Stimulated activated naive CD8-positive, alpha-beta T cell treated with anti-CD3 and anti-CD28 coated beads, Interleukin-15, Interleukin-2, amounts not matched to agents 100 ng/mL and 50 ng/mL, for 24 hours (primary cell): Measurements from ENCODE around the gene MGAT5.

Experiments
- H3K27ac Mint-ChIP-seq: one replicate; pipeline ENCODE4 v1.8.0; 2021; ENCODE audit warnings: mild to moderate bottlenecking, mixed read lengths
- H3K27me3 Mint-ChIP-seq: one replicate; pipeline ENCODE4 v1.8.0; 2021; ENCODE audit warnings: mixed read lengths
- H3K36me3 Mint-ChIP-seq: one replicate; pipeline ENCODE4 v1.8.0; 2021; ENCODE audit warnings: low read depth, mixed read lengths
- H3K4me1 Mint-ChIP-seq: one replicate; pipeline ENCODE4 v1.8.0; 2021; ENCODE audit warnings: low read depth, mixed read lengths
- H3K4me3 Mint-ChIP-seq: one replicate; pipeline ENCODE4 v1.8.0; 2021; ENCODE audit warnings: mild to moderate bottlenecking, mixed read lengths
- H3K9me3 Mint-ChIP-seq: one replicate; pipeline ENCODE4 v1.8.0; 2021; ENCODE audit warnings: mixed read lengths

The MGAT5 gene

GRCh38 chr2:134240061-134240460 is 13.8 kb upstream of the MGAT5 start:
- no peaks in the 10 kb centered on the region for H3K27me3 Mint-ChIP-seq
- no peak overlapping the region for H3K4me3 Mint-ChIP-seq
- H3K27ac Mint-ChIP-seq, result no peak overlapping the region
- no peaks in the 10 kb centered on the region for H3K36me3 Mint-ChIP-seq
- H3K9me3 Mint-ChIP-seq, result no peaks in the 10 kb centered on the region
- H3K4me1 Mint-ChIP-seq, result peaks cover 74% of the 10 kb centered on the region

DNA sequence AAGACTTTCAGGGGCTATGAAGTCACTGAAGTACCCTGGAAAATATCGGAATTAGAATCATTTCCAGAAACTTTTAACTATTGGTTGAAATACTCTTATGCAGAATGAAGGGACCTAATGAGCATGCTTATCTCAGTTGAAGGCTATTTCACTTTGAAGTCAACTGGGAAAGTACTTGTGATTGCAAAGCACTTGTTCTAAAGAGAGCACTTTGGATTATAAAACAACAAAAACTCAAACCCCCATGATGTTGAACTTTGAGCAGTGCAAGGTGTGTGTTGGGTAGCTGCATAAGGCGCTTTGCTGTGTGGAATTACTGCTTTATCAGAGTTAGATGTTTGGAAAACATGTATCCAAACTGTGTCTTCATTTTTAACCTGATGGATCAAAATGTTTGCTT is 12.0 kb upstream of the MGAT5 start:
- Mint-ChIP-seq H3K27me3 (no peaks in the 10 kb centered on the region), H3K9me3 (no peaks in the 10 kb centered on the region), H3K27ac (no peak overlapping the region), H3K4me1 (peaks cover 74% of the 10 kb centered on the region), H3K4me3 (no peak overlapping the region), H3K36me3 (no peaks in the 10 kb centered on the region)

- no peaks in the 10 kb centered on the region for H3K27me3 Mint-ChIP-seq
- no peaks in the 10 kb centered on the region for H3K36me3 Mint-ChIP-seq
- H3K4me3 Mint-ChIP-seq, result no peak overlapping the region
- H3K27ac Mint-ChIP-seq, result no peak overlapping the region
- no peaks in the 10 kb centered on the region for H3K9me3 Mint-ChIP-seq
- H3K4me1 Mint-ChIP-seq, result peaks cover 80% of the 10 kb centered on the region
These were observed 10.6 kb upstream of the MGAT5 start for GRCh38 chr2:134243244-134243643.

- H3K4me3 Mint-ChIP-seq, result no peak overlapping the region
- H3K4me1 Mint-ChIP-seq, result peaks cover 85% of the 10 kb centered on the region
- H3K9me3 Mint-ChIP-seq, result no peaks in the 10 kb centered on the region
- H3K27ac Mint-ChIP-seq, result no peak overlapping the region
- H3K36me3 Mint-ChIP-seq, result no peaks in the 10 kb centered on the region
- no peaks in the 10 kb centered on the region for H3K27me3 Mint-ChIP-seq
These were observed 9.8 kb upstream of the MGAT5 start for GRCh38 chr2:134244086-134244485.

DNA sequence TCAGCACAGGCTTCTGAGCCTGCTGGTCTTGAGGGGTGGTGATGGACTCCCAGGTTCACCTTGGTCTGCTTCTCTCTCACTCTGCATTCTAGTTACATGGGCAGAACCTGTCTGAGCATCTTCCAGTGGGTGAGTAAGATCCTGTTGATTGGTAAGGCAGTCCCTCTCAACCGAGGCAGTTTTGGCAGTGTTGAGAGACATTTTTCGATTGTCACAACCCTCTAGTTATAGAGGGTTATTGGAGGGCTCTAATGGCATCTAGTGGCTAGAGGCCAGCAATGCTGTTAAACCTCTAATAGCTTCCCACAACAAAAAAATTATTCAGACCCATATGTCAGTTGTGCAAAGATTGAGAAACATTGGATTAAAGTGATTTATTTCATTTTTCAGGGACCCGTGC is 9.3 kb upstream of the MGAT5 start:
- no peak overlapping the region for H3K4me3 Mint-ChIP-seq
- H3K36me3 Mint-ChIP-seq, result no peaks in the 10 kb centered on the region
- peak overlapping the region; percentile 49 for H3K27ac Mint-ChIP-seq
- no peaks in the 10 kb centered on the region for H3K9me3 Mint-ChIP-seq
- peaks cover 85% of the 10 kb centered on the region for H3K4me1 Mint-ChIP-seq
- no peaks in the 10 kb centered on the region for H3K27me3 Mint-ChIP-seq

GRCh38 chr2:134245340-134245984 is 8.4 kb upstream of the MGAT5 start:
- peaks cover 87% of the 10 kb centered on the region for H3K4me1 Mint-ChIP-seq
- no peaks in the 10 kb centered on the region for H3K9me3 Mint-ChIP-seq
- no peaks in the 10 kb centered on the region for H3K36me3 Mint-ChIP-seq
- H3K27ac Mint-ChIP-seq, result peak overlapping the region; percentile 19
- H3K27me3 Mint-ChIP-seq, result no peaks in the 10 kb centered on the region
- no peak overlapping the region for H3K4me3 Mint-ChIP-seq

DNA sequence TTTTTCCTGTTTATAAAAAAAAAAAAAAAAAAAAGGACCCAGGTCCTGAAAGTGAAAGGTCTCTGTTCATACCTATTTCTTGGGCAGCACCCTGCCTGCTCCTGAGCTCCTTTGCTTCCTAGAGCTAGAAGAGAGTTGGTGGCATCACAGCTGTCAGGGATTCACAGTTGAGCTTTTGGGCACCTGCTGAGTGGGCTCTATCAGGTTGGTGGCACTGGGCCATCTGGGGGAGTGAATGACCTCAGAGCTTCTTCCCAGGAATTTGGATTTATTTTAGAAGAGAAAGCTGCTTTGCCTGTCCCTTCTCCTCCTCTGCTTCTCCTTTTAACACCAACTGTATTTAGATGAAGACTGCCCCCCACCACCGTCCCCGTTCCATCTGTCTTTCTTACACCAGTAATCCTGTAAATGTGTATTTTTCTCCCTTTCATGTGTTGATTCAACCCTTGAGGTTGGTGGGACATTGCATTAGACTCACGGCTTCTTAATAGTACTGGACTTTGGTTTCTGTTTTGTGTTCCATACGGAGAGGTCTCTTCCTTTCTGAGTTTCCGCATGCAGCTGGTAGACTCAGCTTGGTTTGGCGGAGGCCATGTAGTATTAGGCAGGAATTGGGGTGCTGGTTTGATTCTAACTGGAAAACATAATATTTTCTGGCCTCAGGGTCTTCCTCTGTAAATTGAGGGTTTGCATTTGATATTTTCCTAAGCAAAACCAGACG is 7.6 kb upstream of the MGAT5 start:
- peaks cover 91% of the 10 kb centered on the region for H3K4me1 Mint-ChIP-seq
- no peaks in the 10 kb centered on the region for H3K27me3 Mint-ChIP-seq
- H3K36me3 Mint-ChIP-seq, result no peaks in the 10 kb centered on the region
- H3K4me3 Mint-ChIP-seq, result peak overlapping the region; percentile 24
- peak overlapping the region; percentile 36 for H3K27ac Mint-ChIP-seq
- H3K9me3 Mint-ChIP-seq, result no peaks in the 10 kb centered on the region

GRCh38 chr2:134247679-134248078 is 6.2 kb upstream of the MGAT5 start:
- Mint-ChIP-seq H3K4me3 (no peak overlapping the region), H3K27ac (no peak overlapping the region), H3K27me3 (no peaks in the 10 kb centered on the region), H3K9me3 (no peaks in the 10 kb centered on the region), H3K4me1 (peaks cover 97% of the 10 kb centered on the region), H3K36me3 (peaks cover 4% of the 10 kb centered on the region)

DNA sequence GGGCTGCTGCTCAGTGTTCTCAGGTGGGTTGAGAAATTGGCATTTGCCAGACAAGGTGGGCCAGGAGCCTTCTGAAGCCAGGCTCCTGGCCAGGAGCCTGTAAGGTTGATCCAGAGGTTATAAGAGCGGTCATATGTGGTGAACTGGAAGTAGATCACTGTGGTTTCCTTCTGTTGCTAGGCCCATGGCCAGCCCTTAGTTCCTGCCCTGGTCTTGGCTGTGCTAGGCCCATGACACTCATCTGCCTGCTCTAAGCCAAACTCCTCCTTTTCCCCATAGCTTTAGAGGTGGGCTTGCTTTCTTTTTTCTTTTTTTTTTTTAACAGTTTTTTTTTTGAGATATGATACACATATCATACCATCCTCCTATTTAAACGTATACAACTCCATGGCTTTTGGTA is 5.0 kb upstream of the MGAT5 start:
- no peak overlapping the region for H3K4me3 Mint-ChIP-seq
- no peaks in the 10 kb centered on the region for H3K27me3 Mint-ChIP-seq
- peaks cover 99% of the 10 kb centered on the region for H3K4me1 Mint-ChIP-seq
- H3K9me3 Mint-ChIP-seq, result no peaks in the 10 kb centered on the region
- H3K27ac Mint-ChIP-seq, result peak overlapping the region; percentile 37
- peaks cover 7% of the 10 kb centered on the region for H3K36me3 Mint-ChIP-seq

DNA sequence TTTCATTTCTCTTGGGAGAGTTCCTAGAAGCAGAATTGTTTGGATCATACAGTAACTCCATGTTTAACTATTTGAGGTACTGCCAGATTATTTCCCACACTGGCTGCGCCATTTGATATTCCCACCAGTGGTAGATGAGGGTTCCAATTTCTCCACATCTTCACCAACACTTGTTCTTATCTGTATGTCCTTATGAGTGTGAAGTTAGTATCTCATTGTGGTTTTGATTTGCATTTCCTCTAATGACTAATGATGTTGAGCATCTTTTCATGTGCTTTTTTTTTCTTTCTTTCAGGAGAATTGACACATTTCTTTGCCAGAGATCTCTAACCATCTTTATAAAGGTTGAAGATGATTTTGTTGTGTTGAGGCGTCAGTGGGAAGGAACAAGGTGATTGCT is 4.1 kb upstream of the MGAT5 start:
- peaks cover 16% of the 10 kb centered on the region for H3K36me3 Mint-ChIP-seq
- H3K27ac Mint-ChIP-seq, result peak overlapping the region; percentile 89
- H3K27me3 Mint-ChIP-seq, result no peaks in the 10 kb centered on the region
- peaks cover 99% of the 10 kb centered on the region for H3K4me1 Mint-ChIP-seq
- H3K4me3 Mint-ChIP-seq, result peak overlapping the region; percentile 18
- no peaks in the 10 kb centered on the region for H3K9me3 Mint-ChIP-seq

DNA sequence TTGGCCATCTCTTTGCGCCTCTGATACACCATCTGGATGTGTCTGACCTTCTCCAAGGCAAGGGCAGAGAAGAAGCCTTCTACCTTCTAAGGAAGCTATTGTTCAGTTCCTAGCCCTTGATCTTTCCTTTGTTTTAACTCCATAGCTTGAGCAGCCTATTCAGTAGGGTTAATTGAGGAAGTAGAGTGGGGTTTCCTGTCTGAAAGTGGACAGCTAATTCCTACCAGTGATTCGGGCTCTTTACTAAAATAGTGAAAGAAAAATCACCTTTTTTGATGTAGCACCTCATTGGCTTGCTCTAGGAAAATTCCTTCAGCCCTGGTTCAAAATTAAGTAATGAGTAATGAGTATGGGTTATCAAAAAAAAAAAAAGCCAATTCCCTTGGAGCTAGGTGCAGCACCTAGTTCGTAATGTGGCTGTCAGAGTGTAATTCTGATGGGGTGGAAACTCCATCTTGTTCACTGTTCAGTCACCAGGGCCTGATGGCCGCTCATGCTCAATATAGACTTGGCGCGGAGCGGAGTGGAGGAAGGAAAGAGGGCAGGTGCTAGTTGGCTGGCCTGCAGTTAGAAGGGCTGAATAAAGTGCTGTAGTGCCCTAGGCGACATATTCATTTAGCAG is 2.9 kb upstream of the MGAT5 start:
- Mint-ChIP-seq H3K9me3 (no peaks in the 10 kb centered on the region), H3K4me3 (peak overlapping the region; percentile 18), H3K4me1 (peaks cover 96% of the 10 kb centered on the region), H3K36me3 (peaks cover 24% of the 10 kb centered on the region), H3K27ac (peak overlapping the region; percentile 89), H3K27me3 (no peaks in the 10 kb centered on the region)

DNA sequence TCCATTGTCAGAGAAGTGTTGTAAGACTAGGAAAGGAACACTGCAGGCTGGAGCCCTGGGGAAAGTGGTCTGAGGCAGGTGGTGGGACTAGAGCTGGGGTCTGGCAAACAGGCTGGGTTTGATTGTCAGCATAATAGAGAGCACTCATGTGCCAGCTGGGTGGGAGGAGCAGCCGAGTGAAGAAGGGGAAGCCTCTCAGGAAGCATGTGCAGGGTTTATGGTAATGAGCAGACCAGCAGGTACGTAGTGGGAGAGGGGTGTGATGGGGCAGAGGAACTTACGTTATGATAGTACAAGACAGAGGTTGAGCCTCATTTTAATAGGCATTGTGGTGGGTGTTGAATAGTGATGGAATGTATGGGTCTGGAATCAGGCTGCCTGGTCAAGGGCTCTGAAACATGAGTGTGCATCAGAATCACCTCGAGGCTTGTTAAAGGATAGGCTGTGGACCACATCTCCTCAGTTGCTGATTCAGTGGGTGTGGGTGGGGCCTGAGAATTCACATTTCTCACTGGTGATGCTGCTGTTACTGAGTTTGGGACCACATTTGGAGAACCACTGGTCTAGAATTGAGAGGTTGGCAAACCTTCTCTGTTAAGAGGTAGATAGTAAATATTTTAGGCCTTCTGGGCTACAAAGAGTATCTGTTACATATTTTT is 1.7 kb upstream of the MGAT5 start:
- H3K9me3 Mint-ChIP-seq, result no peaks in the 10 kb centered on the region
- H3K36me3 Mint-ChIP-seq, result peaks cover 24% of the 10 kb centered on the region
- H3K4me1 Mint-ChIP-seq, result peaks cover 94% of the 10 kb centered on the region
- peak overlapping the region; percentile 3 for H3K4me3 Mint-ChIP-seq
- peak overlapping the region; percentile 81 for H3K27ac Mint-ChIP-seq
- H3K27me3 Mint-ChIP-seq, result no peaks in the 10 kb centered on the region

- Mint-ChIP-seq H3K27ac (peak overlapping the region; percentile 34), H3K4me3 (no peak overlapping the region), H3K27me3 (no peaks in the 10 kb centered on the region), H3K9me3 (no peaks in the 10 kb centered on the region), H3K4me1 (peaks cover 94% of the 10 kb centered on the region), H3K36me3 (peaks cover 24% of the 10 kb centered on the region)
These were observed 661 bp upstream of the MGAT5 start for GRCh38 chr2:134253117-134253704.

GRCh38 chr2:134254824-134255223 is 952 bp downstream of the MGAT5 start:
- H3K4me3 Mint-ChIP-seq, result no peak overlapping the region
- peak overlapping the region; percentile 29 for H3K27ac Mint-ChIP-seq
- H3K9me3 Mint-ChIP-seq, result no peaks in the 10 kb centered on the region
- H3K4me1 Mint-ChIP-seq, result peaks cover 94% of the 10 kb centered on the region
- peaks cover 27% of the 10 kb centered on the region for H3K36me3 Mint-ChIP-seq
- H3K27me3 Mint-ChIP-seq, result no peaks in the 10 kb centered on the region

DNA sequence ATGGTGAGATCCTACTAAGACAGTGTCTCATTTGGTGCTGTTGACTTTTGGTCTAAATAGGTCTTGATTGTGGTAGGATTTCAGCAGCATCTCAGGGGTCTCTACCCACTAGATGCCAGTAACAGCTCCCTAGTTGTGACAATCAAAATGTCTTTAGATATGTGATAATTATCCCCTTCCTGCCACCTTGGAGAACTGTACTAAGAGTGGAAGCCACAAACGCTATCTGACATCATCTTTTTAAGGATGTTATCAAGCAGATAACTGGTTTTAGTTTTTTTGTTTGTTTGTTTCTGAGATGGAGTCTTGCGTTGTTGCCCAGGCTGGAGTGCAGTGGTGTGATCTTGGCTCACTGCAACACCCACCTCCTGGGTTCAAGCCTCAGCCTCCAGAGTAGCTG is 3.1 kb downstream of the MGAT5 start:
- H3K4me1 Mint-ChIP-seq, result peaks cover 94% of the 10 kb centered on the region
- no peaks in the 10 kb centered on the region for H3K27me3 Mint-ChIP-seq
- no peak overlapping the region for H3K4me3 Mint-ChIP-seq
- peaks cover 33% of the 10 kb centered on the region for H3K36me3 Mint-ChIP-seq
- H3K9me3 Mint-ChIP-seq, result no peaks in the 10 kb centered on the region
- no peak overlapping the region for H3K27ac Mint-ChIP-seq
